Muscle of leg (tissue), 11 donors: ENCODE measurements around the gene PNPLA5. TPM values are rescaled to one million over a fixed set of nuclear protein-coding genes. Genes with fewer than 3 reads are reported as not detected.
"Not testable (repeated sequence)": the region's sequence is repeated elsewhere in the genome, so short reads cannot be mapped to it uniquely, and the experiment has no call there.

Experiments used
- DNase-seq: peaks from one replicate; pipeline ENCODE4 v3.0.0; 2013
- H3K27ac ChIP-seq: one replicate; pipeline ENCODE4 v1.5.1; 2013; ENCODE audit warnings: mild to moderate bottlenecking, low read length, control low read depth
- H3K27me3 ChIP-seq: one replicate; pipeline ENCODE4 v1.6.1; 2013; ENCODE audit warnings: low read length; ENCODE audit not compliant: control insufficient read depth, insufficient read depth
- H3K36me3 ChIP-seq: one replicate; pipeline ENCODE4 v1.6.1; 2013; ENCODE audit warnings: low read length; ENCODE audit not compliant: control insufficient read depth, insufficient read depth
- H3K4me1 ChIP-seq: one replicate; pipeline ENCODE4 v1.6.1; 2013; ENCODE audit warnings: low read length; ENCODE audit not compliant: control insufficient read depth, insufficient read depth
- H3K4me3 ChIP-seq: one replicate; pipeline ENCODE4 v1.5.1; 2013; ENCODE audit warnings: low read length, control low read depth
- H3K9me3 ChIP-seq: replicated peaks from 2 replicates; pipeline ENCODE4 v1.6.1; 2013; ENCODE audit warnings: low read depth, low read length; ENCODE audit not compliant: control insufficient read depth
- WGBS: methylation state at CpG from one replicate; pipeline ENCODE4 v1.1.5; 2013; ENCODE audit warnings: missing lambda C conversion rate; ENCODE audit not compliant: insufficient coverage; 5-methylcytosine and 5-hydroxymethylcytosine counted together
- polyA plus RNA-seq, 8 donors: library from polyadenylated mRNA; unstranded; fragments of 120-200 nt; gene quantifications; one replicate each; pipeline versions ENCODE4 v1.2.1 to v1.2.3, GENCODE V29; 2013; ENCODE audit warnings: inconsistent platforms in 1 of 8, low replicate concordance in 1 of 8; ENCODE audit not compliant: insufficient read length in 8 of 8, insufficient read depth in 1 of 8
- total RNA-seq: library from RNA; stranded (reverse); fragments of 120-200 nt; gene quantifications from one replicate; pipeline ENCODE4 v1.2.4, GENCODE V29; 2013

PNPLA5 gene
- total and polyA plus RNA-seq, 9 donors: 0.12 TPM; not detected in 8

DNA sequence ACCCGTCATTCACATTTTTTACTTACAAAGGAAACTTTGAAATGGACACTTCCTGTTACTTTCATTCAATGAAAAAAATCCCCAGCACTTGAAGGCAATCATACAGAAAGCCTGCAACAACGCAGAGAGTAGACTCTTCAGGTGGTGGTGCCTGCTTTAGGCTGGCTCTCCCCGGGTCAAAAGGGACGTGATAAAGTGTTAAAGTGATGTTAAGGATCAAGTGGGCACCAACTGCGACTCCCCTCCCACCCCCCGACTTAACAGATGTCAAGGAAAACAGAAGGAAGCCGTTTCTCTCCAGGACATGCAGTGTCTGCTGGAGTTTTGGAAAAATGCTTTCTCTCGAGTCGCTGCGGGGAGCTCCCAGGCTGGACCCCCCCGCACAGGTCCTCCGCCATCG lies 31.4 kb upstream of the PNPLA5 start:
- Histone ChIP-seq H3K4me1 (peaks cover 23% of the 10 kb centered on the region), H3K27ac (no peak overlapping the region), H3K9me3 (no peaks in the 10 kb centered on the region), H3K4me3 (peak overlapping the region; percentile 43), H3K27me3 (peaks cover 27% of the 10 kb centered on the region), H3K36me3 (no peaks in the 10 kb centered on the region)
- no peak for DNase-seq
- 0% methylated on average over 1 of the region's 13 CpGs for WGBS

DNA sequence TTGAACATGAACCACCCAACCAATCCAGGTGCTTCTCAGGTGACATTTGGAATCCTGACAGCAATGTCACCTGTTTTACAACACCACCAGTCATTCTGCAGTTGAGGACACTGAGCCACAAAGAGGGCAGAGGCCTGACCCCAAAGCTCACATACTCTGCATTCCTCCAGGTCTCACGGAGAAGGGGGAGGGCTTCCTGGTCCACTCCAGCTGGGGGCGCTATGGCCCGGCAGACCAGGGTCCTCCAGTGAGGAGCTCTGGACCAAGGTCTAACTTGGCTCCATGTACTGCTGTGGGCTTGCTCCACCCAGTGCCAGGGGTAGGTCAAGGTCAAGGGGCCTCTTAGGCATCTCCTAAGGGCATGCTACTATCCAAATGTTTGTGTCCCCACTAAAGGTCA lies 30.3 kb upstream of the PNPLA5 start:
- H3K27me3 ChIP-seq: peaks cover 26% of the 10 kb centered on the region

DNA sequence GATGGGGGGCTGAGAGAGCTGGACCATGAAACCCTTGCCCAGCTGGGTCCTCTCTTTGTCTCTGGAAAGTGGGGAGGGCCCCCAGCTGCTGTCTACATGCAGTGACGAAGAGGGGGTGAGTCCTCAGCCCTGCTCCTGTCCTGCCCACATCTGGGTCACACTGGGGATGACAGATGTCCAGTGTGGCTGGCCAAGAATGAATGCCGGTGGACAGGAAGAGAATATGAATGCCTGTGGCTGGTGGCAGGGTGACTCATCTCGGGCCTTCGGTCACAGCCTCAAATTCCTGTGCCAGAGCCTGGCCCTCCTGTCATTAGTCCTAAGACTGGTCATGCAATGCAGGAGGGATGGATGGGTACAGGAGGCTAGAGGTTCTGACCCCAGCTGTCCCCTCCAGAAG lies 29.6 kb upstream of the PNPLA5 start:
- H3K27me3 ChIP-seq: peaks cover 26% of the 10 kb centered on the region
- H3K4me1 ChIP-seq: peaks cover 23% of the 10 kb centered on the region
- H3K9me3 ChIP-seq: no peaks in the 10 kb centered on the region
- H3K4me3 ChIP-seq: no peak overlapping the region
- DNase-seq: peak; percentile 52
- no peaks in the 10 kb centered on the region for H3K36me3 ChIP-seq
- 44% methylated on average over 4 of the region's 4 CpGs for WGBS
- no peak overlapping the region for H3K27ac ChIP-seq

More for the DNA sequence above, 30.3 kb upstream of the PNPLA5 start:
- DNase-seq: no peak
- Histone ChIP-seq H3K27ac (no peak overlapping the region), H3K36me3 (no peaks in the 10 kb centered on the region), H3K4me3 (no peak overlapping the region), H3K9me3 (no peaks in the 10 kb centered on the region), H3K4me1 (peaks cover 23% of the 10 kb centered on the region)
- 68% methylated on average over 3 of the region's 3 CpGs for WGBS

DNA sequence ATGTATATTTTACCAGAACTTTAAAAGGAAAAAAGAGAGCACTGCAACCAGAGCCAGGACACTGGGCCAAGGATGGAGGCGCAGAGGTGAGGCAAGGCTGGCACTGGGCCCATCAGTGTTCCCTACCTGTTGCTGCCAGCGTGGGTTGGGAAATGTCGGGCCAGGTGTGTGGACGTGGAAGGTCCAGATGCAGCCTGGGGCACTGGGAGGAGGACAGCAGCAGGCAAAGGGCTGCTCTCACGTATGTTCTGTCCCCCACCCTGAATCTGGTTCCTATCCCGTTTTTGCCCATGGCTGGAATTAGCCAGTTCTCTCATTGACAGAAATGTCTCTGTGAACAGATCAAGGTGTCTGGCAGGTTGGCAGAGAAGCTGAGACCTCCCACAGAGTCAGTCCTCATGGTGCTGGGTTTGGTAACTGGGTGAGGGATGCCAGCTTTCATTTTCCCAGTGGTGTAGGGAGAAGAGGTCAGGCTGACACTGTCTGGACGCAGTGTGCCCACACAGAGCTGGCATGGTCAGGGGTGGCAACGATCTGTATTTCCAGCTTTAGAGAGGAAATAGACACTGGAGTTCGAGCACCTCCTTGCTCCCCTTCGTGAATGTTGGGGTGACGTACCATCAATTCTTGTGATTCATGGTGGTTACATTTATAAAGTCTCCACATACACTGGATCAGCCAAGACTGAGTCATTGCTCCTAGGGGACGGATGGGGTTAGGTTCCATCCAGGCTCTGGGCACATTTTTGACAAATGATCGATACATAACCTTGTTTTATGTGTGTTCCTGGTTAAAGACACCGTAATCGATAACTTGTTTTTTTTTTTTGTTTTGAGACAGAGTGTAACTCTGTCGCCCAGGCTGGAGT lies 27.5 kb upstream of the PNPLA5 start:
- peaks cover 17% of the 10 kb centered on the region for H3K27me3 ChIP-seq
- 76% methylated on average over 14 of the region's 16 CpGs for WGBS

DNA sequence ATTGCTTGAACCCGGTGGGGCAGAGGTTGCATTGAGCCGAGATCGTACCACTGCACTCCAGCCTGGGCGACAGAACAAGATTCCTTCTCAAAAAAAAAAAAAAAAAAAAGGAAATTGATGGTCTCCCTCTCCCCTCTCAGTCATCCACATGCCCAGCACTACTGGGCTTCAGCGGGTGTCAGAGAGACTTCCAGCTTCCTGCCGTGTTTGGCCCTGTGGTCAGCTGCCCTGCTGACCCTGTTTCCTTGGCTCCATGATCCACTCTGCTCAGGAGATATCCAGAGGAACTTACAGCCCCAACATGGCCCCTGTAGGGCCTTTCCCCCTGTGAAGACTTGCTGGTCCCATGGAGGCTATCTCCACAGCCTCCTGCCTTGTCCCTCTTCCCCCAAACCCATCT lies 25.7 kb upstream of the PNPLA5 start:
- Histone ChIP-seq H3K27me3 (peaks cover 13% of the 10 kb centered on the region), H3K4me1 (peaks cover 7% of the 10 kb centered on the region), H3K36me3 (no peaks in the 10 kb centered on the region), H3K4me3 (no peak overlapping the region), H3K9me3 (no peaks in the 10 kb centered on the region), H3K27ac (no peak overlapping the region)
- 80% methylated on average over 6 of the region's 6 CpGs for WGBS
- no peak for DNase-seq

More for the DNA sequence above, 27.5 kb upstream of the PNPLA5 start:
- peaks cover 18% of the 10 kb centered on the region for H3K4me1 ChIP-seq
- no peak overlapping the region for H3K27ac ChIP-seq
- no peaks in the 10 kb centered on the region for H3K36me3 ChIP-seq
- DNase-seq: no peak
- H3K4me3 ChIP-seq: no peak overlapping the region
- H3K9me3 ChIP-seq: no peaks in the 10 kb centered on the region

DNA sequence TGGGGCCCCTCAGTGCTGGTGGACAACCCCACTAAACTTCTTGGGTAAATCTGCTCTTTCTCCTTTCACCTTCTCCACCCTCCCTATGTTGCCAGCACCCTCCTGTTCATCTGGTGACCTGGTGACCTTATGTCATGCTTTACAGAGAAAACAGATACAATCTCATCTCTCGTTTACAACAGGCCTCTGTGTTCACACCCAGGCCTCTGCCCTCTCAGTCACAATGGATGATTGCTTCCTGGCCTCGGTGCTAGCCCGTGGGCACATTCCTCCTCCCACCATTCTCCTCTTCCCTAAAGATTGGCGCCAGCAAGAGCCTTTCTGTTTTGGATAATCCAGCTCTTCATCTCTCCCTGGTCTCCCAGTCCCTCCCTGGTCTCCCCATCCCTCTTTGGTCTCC lies 19.5 kb upstream of the PNPLA5 start:
- DNase-seq: no peak
- Histone ChIP-seq H3K36me3 (no peaks in the 10 kb centered on the region), H3K9me3 (no peaks in the 10 kb centered on the region), H3K27ac (no peak overlapping the region), H3K4me3 (no peak overlapping the region), H3K27me3 (peaks cover 8% of the 10 kb centered on the region), H3K4me1 (no peaks in the 10 kb centered on the region)
- 20% methylated on average over 4 of the region's 4 CpGs for WGBS

DNA sequence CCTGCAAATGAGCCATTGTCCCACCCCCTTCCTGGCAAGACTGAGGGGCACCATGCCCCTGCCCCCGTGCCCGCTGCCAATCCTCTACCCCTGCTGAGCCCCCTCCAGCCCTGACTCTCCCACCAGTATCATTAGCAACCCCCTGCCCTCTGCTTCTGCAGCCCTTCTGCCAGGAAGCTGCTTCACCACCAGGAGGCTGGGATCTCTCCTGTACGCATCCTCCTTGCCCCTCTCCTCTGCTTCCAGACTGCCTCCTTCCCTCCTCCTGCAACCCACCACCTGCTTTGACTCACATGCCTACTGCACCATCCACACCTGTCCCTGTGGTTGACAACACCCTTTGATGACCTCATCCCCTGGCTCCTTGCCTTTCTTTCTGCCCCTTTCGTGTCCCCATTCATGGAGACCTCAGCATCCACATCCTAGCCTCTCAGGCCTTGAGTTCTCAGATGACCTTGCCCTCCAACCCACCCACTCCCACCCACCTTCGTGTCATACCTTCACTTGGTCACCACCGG lies 18.4 kb upstream of the PNPLA5 start:
- Histone ChIP-seq H3K27me3 (peaks cover 10% of the 10 kb centered on the region), H3K27ac (no peak overlapping the region), H3K4me3 (no peak overlapping the region), H3K9me3 (no peaks in the 10 kb centered on the region), H3K36me3 (no peaks in the 10 kb centered on the region), H3K4me1 (no peaks in the 10 kb centered on the region)
- 67% methylated on average over 6 of the region's 6 CpGs for WGBS
- no peak for DNase-seq

DNA sequence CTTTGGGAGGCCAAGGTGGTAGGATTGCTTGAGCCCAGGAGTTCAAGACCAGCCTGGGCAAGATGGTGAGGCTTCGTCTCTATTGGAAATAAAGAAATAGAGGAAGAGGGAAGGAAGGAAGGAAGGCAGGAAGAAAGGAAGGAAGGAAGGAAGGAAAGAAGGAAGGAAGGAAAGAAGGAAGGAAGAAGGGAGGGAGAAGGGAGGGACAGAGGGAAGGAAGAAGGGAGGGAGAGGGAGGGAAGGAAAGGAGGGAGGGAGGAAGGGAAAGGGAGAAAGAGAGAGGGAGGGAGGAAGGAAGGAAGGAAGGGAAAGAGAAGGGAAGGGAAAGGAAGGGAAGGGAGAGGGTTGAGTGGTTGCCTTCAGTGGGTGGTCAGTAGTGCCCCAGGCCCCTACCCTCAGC lies 17.9 kb upstream of the PNPLA5 start:
- WGBS: 89% methylated on average over 1 of the region's 1 CpG

DNA sequence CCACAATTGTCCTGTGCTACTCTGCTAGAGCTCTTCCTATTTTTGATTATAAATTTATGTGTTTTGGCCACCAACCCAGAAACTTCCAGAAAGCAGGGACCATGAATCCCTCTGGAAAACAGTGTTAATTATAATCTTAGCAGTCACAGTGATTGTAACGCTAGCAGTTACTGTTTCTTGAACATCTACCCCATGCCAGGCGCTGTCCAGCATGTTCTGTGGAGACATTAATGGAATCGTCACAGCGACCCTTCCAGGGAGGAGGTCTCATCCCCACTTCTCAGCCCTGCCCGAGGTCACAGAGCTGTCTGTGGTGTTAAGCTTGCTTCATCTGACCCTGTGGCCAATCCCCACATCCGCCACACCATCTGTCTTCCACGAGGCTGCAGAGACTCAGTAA lies 13.9 kb upstream of the PNPLA5 start:
- Histone ChIP-seq H3K4me1 (peaks cover 6% of the 10 kb centered on the region), H3K4me3 (no peak overlapping the region), H3K36me3 (no peaks in the 10 kb centered on the region), H3K9me3 (no peaks in the 10 kb centered on the region), H3K27ac (no peak overlapping the region), H3K27me3 (peaks cover 8% of the 10 kb centered on the region)
- DNase-seq: no peak
- 50% methylated on average over 5 of the region's 7 CpGs for WGBS

More for the DNA sequence above, 17.9 kb upstream of the PNPLA5 start:
- Histone ChIP-seq H3K27ac (no peak overlapping the region), H3K4me3 (no peak overlapping the region), H3K36me3 (no peaks in the 10 kb centered on the region), H3K9me3 (no peaks in the 10 kb centered on the region), H3K27me3 (peaks cover 10% of the 10 kb centered on the region), H3K4me1 (no peaks in the 10 kb centered on the region)
- DNase-seq: no peak

DNA sequence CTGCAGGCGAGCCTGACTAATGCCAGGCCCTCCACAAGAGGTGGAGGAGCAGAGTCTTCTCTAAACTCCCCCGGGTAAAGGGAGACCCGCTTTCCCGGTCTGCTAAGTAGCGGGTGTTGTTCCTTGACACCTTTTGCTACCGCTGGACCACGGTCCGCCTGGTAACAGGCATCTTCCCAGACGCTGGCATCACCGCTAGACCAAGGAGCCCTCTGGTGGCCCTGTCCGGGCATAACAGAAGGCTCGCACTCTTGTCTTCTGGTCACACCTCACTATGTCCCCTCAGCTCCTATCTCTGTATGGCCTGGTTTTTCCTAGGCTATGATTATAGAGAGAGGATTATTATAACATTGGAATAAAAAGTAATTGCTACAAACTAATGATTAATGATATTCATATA lies 12.6 kb upstream of the PNPLA5 start:
- DNase-seq, H3K9me3 ChIP-seq, H3K27ac ChIP-seq, H3K36me3 ChIP-seq, H3K27me3 ChIP-seq, H3K4me3 ChIP-seq, H3K4me1 ChIP-seq: not testable (repeated sequence)
- WGBS: 100% methylated on average over 1 of the region's 12 CpGs
